ENCODE data around the gene LDHAL6B.

Gene LDHAL6B

GRCh38 chr15:59252137-59252536 lies 45.5 kb downstream of the LDHAL6B start:
- DNase-seq (ENCODE audit: low spot score), result no peak

GRCh38 chr15:59255680-59256336 lies 49.2 kb downstream of the LDHAL6B start:
- no peak for DNase-seq (ENCODE audit: low spot score)

GRCh38 chr15:59256482-59256881 lies 49.8 kb downstream of the LDHAL6B start:
- DNase-seq (ENCODE audit: low spot score), result no peak

- DNase-seq (ENCODE audit: low spot score), result no peak
Measured at GRCh38 chr15:59257140-59257539, 50.5 kb downstream of the LDHAL6B start.
